Measurements from ENCODE around the gene SURF1.
A peak's percentile ranks its signal among the peaks of the same experiment; 100 is the strongest.
"Not testable (repeated sequence)": the region's sequence is repeated elsewhere in the genome, so short reads cannot be mapped to it uniquely, and the experiment has no call there.

The SURF1 gene

GRCh38 chr9:133356391-133357091, at the start of gene SURF1, which contains the start of gene SURF2:
Gene SURF1 (minus strand): TSS chr9:133356487. CDS start chr9:133356453, 34 bp downstream.
Gene SURF2 (plus strand): TSS chr9:133356550. CDS start chr9:133356593, 43 bp downstream.
- DNase-seq (ENCODE audit: low read depth) = peak; percentile 82

- DNase-seq (ENCODE audit: low read depth) = peak; percentile 13
Measured at GRCh38 chr9:133405508-133406438, 49.5 kb upstream of the SURF1 start.

- no peak for DNase-seq (ENCODE audit: low read depth)
Measured at GRCh38 chr9:133404454-133405002, 48.2 kb upstream of the SURF1 start.

GRCh38 chr9:133403766-133404453, 47.6 kb upstream of the SURF1 start:
- peak; percentile 30 for DNase-seq (ENCODE audit: low read depth)

- DNase-seq (ENCODE audit: low read depth) = no peak
Measured at GRCh38 chr9:133402689-133403088, 46.4 kb upstream of the SURF1 start.

GRCh38 chr9:133401588-133401987, 45.3 kb upstream of the SURF1 start:
- no peak for DNase-seq (ENCODE audit: low read depth)

GRCh38 chr9:133400292-133400691, 44.0 kb upstream of the SURF1 start:
- DNase-seq (ENCODE audit: low read depth) = no peak

- no peak for DNase-seq (ENCODE audit: low read depth)
Measured at GRCh38 chr9:133397895-133398294, 41.6 kb upstream of the SURF1 start.

GRCh38 chr9:133397370-133397769, 41.1 kb upstream of the SURF1 start:
- no peak for DNase-seq (ENCODE audit: low read depth)

GRCh38 chr9:133396952-133397351, 40.7 kb upstream of the SURF1 start:
- DNase-seq (ENCODE audit: low read depth) = peak; percentile 33

GRCh38 chr9:133394687-133395271, 38.5 kb upstream of the SURF1 start:
- no peak for DNase-seq (ENCODE audit: low read depth)

- DNase-seq (ENCODE audit: low read depth) = no peak
Measured at GRCh38 chr9:133393399-133393798, 37.1 kb upstream of the SURF1 start.

GRCh38 chr9:133392308-133392707, 36.0 kb upstream of the SURF1 start:
- not testable (repeated sequence) for DNase-seq (ENCODE audit: low read depth)

- DNase-seq (ENCODE audit: low read depth) = not testable (repeated sequence)
Measured at GRCh38 chr9:133391449-133391848, 35.2 kb upstream of the SURF1 start.

- no peak for DNase-seq (ENCODE audit: low read depth)
Measured at GRCh38 chr9:133390713-133391112, 34.4 kb upstream of the SURF1 start.

- no peak for DNase-seq (ENCODE audit: low read depth)
Measured at GRCh38 chr9:133389562-133389961, 33.3 kb upstream of the SURF1 start.

- no peak for DNase-seq (ENCODE audit: low read depth)
Measured at GRCh38 chr9:133389025-133389557, 32.8 kb upstream of the SURF1 start.

- DNase-seq (ENCODE audit: low read depth) = no peak
Measured at GRCh38 chr9:133387680-133388079, 31.4 kb upstream of the SURF1 start.

GRCh38 chr9:133386338-133386737, 30.1 kb upstream of the SURF1 start:
- DNase-seq (ENCODE audit: low read depth) = no peak

- no peak for DNase-seq (ENCODE audit: low read depth)
Measured at GRCh38 chr9:133385452-133385851, 29.2 kb upstream of the SURF1 start.

GRCh38 chr9:133384736-133385321, 28.5 kb upstream of the SURF1 start:
- DNase-seq (ENCODE audit: low read depth) = no peak

All from EH (cell line).